ENCODE results near the gene FCN2.

Gene FCN2

DNA sequence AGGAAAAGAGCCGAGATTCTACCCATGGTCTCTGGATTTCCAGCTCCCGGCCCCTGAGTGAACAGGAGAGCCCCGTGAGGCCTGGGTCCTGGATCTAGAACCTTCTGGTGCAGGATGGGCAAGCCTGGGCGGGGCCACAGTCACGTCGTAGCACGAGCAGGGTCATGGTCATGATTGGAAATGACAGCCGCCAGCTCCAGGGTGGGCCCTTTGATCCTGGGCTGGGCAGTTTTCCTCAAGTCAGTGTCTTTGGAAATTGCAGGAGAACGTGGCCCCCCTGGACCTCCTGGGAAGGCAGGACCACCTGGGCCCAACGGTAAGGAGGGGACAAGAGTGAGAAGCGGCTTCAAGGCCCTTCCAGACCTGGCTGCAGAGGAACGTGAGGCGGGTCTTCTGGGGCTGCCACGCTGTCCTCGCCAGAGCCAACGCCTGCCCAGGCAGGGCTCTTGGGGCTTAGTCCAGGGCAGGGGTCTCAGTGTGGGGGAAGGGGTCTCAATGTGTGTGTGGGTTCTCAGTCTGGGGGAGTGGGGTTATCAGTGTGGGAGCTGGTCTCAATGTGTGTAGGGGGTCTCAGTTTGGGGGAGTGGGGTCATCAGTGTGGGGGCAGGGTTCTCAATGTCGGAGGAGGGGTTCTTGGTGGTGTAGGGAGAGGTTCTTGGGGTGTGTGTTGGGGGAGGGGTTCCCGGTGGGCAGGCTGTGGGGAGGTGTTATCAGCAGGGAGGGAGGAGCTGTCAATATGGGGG is 2.6 kb downstream of the FCN2 start:
- no peak overlapping the region for H3K4me3 ChIP-seq (ENCODE audit: low read depth, low read length)
- peaks cover 3% of the 10 kb centered on the region for H3K9me3 ChIP-seq (ENCODE audit: severe bottlenecking)
- DNase-seq: no peak
- TF ChIP-seq CTCF (IDR thresholded peaks at IDR 0.05; ENCODE audit: low read depth, low read length): no peak
- no peaks in the 10 kb centered on the region for H3K36me3 ChIP-seq
- H3K27ac ChIP-seq: no peak overlapping the region
- no peaks in the 10 kb centered on the region for H3K27me3 ChIP-seq (ENCODE audit: insufficient read depth, low read depth, severe bottlenecking)

- Histone ChIP-seq H3K9me3 (ENCODE audit: severe bottlenecking) (peaks cover 3% of the 10 kb centered on the region), H3K27me3 (ENCODE audit: insufficient read depth, low read depth, severe bottlenecking) (no peaks in the 10 kb centered on the region), H3K4me3 (ENCODE audit: low read depth, low read length) (no peak overlapping the region), H3K36me3 (no peaks in the 10 kb centered on the region), H3K27ac (no peak overlapping the region)
- DNase-seq: no peak
- TF ChIP-seq CTCF (IDR thresholded peaks at IDR 0.05; ENCODE audit: low read depth, low read length): no peak
Measured at GRCh38 chr9:134884492-134884891, 3.9 kb downstream of the FCN2 start.

GRCh38 chr9:134885001-134885678 is 4.5 kb downstream of the FCN2 start:
- no peak for TF ChIP-seq CTCF (IDR thresholded peaks at IDR 0.05; ENCODE audit: low read depth, low read length)
- Histone ChIP-seq H3K9me3 (ENCODE audit: severe bottlenecking) (peaks cover 3% of the 10 kb centered on the region), H3K27me3 (ENCODE audit: insufficient read depth, low read depth, severe bottlenecking) (no peaks in the 10 kb centered on the region), H3K4me3 (ENCODE audit: low read depth, low read length) (no peak overlapping the region), H3K27ac (no peak overlapping the region), H3K36me3 (no peaks in the 10 kb centered on the region)
- DNase-seq: no peak

- DNase-seq: no peak
- Histone ChIP-seq H3K27me3 (ENCODE audit: insufficient read depth, low read depth, severe bottlenecking) (no peaks in the 10 kb centered on the region), H3K9me3 (ENCODE audit: severe bottlenecking) (peaks cover 3% of the 10 kb centered on the region), H3K36me3 (no peaks in the 10 kb centered on the region), H3K4me3 (ENCODE audit: low read depth, low read length) (no peak overlapping the region), H3K27ac (no peak overlapping the region)
- TF ChIP-seq CTCF (IDR thresholded peaks at IDR 0.05; ENCODE audit: low read depth, low read length): no peak
Measured at GRCh38 chr9:134885679-134886412, 5.2 kb downstream of the FCN2 start.

- no peak for TF ChIP-seq CTCF (IDR thresholded peaks at IDR 0.05; ENCODE audit: low read depth, low read length)
- Histone ChIP-seq H3K4me3 (ENCODE audit: low read depth, low read length) (no peak overlapping the region), H3K36me3 (no peaks in the 10 kb centered on the region), H3K27ac (no peak overlapping the region), H3K9me3 (ENCODE audit: severe bottlenecking) (peaks cover 3% of the 10 kb centered on the region), H3K27me3 (ENCODE audit: insufficient read depth, low read depth, severe bottlenecking) (no peaks in the 10 kb centered on the region)
- DNase-seq: no peak
Measured at GRCh38 chr9:134886413-134886913, 5.9 kb downstream of the FCN2 start.
